Spleen (tissue), 7 donors: ENCODE data around the gene PRKG1.

Experiments used
- POLR2A ChIP-seq, 3 donors: fragments of 450-650 bp; IDR thresholded peaks; one replicate each; pipeline ENCODE4 v1.5.1; 2017; ENCODE audit warnings: antibody characterized with exemption in 3 of 3, mild to moderate bottlenecking in 1 of 3
- POLR2AphosphoS5 ChIP-seq, 3 donors: sonication (generic); formaldehyde crosslinking; IDR thresholded peaks; one replicate each; pipeline ENCODE4 v1.5.1; 2017; ENCODE audit warnings: antibody characterized with exemption in 3 of 3
- TF ChIP-seq, protein P1 (sequence below), 11 experiments: fragments of 200-600 bp in 7 of 11; fragments of 450-650 bp in 4 of 11; sonication (generic) in 4 of 11; IDR thresholded peaks in 8 of 11; conservative IDR thresholded peaks in 3 of 11; 1 replicate in 7 of 11; 2 replicates in 4 of 11; pipeline versions ENCODE4 v1.4.0 to v1.8.0; 2016 to 2021; ENCODE audit warnings: antibody characterized with exemption in 11 of 11, inconsistent platforms in 4 of 11, mild to moderate bottlenecking in 1 of 11
- donor health status: DM: no; HTN: no; CAD: no; lungs with moderate emphysema.
- donor health status: DM: no; HTN: no; CAD: no.
- donor health status: DM: no; HTN: no; CAD: no.

DNA sequence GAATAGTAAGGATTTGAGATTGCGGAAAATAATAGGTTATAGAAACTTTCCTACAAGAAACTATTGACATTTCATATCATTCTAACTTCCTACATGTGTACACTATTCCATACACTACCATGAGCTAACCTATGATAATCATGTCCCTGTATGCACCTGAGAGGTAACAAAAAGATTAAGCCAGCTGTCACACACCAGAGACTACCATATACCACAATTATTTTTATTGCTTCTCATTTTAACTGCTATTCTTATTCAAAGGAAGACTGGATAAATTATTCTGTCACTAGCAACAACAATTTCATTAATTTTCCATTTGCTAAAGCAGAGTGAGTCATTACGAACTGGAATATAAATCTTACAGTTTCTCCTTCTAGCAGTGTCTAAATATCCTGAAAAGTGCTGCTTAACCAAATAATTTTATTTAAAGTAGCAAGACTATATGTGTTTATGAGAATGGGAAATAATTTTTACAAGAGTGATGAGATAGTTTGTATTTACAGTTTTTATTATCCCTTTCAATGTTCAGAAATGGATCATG is 1004.2 kb downstream of the PRKG1 start:
- TF ChIP-seq POLR2A (IDR thresholded peaks at IDR 0.05), result no peak
- TF ChIP-seq, protein P1, sequence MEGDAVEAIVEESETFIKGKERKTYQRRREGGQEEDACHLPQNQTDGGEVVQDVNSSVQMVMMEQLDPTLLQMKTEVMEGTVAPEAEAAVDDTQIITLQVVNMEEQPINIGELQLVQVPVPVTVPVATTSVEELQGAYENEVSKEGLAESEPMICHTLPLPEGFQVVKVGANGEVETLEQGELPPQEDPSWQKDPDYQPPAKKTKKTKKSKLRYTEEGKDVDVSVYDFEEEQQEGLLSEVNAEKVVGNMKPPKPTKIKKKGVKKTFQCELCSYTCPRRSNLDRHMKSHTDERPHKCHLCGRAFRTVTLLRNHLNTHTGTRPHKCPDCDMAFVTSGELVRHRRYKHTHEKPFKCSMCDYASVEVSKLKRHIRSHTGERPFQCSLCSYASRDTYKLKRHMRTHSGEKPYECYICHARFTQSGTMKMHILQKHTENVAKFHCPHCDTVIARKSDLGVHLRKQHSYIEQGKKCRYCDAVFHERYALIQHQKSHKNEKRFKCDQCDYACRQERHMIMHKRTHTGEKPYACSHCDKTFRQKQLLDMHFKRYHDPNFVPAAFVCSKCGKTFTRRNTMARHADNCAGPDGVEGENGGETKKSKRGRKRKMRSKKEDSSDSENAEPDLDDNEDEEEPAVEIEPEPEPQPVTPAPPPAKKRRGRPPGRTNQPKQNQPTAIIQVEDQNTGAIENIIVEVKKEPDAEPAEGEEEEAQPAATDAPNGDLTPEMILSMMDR (IDR thresholded peaks at IDR 0.05 in 8 of 11, conservative IDR thresholded peaks at IDR 0.05 in 3 of 11), result no peak
- TF ChIP-seq POLR2AphosphoS5 (IDR thresholded peaks at IDR 0.05), result no peak
